Activated effector memory CD4-positive, alpha-beta T cell treated with anti-CD3 and anti-CD28 coated beads, Interleukin-2, amount 50 U/mL, for 16 hours (primary cell): Measurements from ENCODE around the gene MRPS11.
"Not testable (repeated sequence)": the region's sequence is repeated elsewhere in the genome, so short reads cannot be mapped to it uniquely, and the experiment has no call there.

Experiments
- DNase-seq: peaks from one replicate; pipeline ENCODE4 v3.0.0-alpha.2; 2020

Gene MRPS11

DNA sequence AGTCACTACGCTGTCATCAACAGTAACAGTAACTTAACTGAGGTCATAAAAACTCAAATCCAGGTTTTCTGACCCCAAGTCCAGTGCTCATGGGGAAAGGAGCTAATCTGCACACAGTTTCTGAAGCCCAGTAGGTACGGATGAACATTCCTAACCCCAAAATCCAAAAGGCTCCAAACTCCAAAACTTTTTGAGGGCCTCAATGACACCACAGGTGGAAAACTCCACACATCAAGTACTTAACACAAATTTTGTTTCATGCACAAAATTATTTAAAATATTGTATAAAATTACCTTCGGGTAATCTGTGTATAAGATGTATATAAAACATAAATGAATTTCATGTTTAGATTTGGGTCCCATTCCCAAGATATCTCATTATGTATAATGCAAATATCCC lies 10.8 kb upstream of the MRPS11 start:
- no peak for DNase-seq

DNA sequence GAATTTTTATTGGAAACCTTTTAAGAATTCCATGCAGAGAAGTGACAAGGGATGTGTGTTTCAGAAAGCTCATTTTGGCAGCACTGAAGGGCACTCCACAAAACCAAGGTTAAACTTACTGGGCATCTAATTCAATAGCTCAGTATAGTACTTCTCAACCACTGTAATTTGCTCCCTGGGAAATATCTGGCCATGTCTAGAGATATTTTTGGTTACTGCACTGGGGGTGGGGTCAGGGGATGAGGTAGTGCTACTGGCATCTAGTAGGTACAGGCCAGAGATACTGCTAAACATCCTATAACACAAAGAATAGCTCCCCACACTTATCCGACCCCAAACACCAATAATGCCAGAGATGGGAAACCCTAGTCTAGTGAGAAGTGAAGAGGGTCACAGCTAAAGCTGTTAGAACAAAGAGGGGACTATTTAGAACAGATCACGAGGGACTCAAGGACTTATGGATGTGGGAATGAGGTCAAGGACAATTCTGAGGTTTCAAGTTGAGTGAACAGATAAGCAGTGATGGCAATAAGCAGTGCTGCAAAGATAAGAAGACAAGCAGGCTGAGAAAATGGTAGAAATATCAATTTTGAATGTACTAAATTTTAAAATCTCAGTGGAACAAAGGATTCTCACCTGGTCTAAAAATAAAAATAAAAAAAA lies 3.5 kb upstream of the MRPS11 start:
- DNase-seq: no peak

- DNase-seq: no peak
These were observed 1.8 kb upstream of the MRPS11 start for GRCh38 chr15:88465633-88466224.

DNA sequence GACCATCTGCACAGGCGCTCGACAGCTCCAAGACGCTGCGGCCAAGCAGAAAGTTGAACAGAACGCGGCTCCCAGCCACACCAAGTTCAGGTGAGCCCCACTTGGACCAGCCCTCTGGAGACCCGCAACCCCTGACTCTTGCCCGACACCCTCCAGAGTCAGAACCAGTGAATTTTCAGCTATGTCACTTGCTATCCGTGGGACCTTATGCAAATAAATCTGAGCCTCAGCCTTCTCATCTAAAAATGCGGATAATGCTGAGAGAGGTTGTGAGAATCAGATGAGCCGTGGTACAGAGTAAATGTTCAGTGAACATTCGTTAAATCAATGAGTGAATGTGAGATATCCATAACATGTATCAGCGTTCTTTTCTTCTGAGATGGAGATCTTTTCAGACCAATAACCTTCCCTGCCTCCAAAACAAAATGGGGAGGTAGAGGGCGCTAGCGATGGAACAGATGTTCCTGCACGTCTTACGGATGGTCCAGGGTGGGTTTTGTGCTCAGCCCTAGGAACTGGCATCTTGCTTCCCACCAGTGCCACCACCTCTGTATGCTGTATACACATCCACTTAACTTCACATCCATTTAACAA lies 524 bp downstream of the MRPS11 start:
- DNase-seq: no peak

GRCh38 chr15:88468721-88469120 lies 1.2 kb downstream of the MRPS11 start:
- not testable (repeated sequence) for DNase-seq

DNA sequence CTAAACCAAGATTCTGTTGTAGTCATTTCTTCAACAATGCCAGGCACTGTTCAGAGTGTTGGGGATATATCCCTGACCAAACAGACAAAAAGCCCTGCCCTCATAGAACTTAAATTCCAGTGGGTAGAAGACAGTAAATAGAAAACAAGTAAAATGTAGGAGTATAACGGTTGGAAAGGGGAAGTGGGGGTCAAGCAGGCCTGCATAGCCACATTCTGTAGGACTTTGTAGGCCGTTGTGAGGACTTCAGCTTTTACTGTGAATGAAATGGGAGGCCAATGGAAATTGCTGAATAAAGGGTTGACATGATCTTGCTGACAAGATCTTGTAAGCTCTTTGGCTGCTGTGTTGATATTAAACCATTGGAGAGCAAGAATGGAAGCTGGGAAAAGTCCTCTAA lies 1.8 kb downstream of the MRPS11 start:
- no peak for DNase-seq

- DNase-seq: no peak
These were observed 3.3 kb downstream of the MRPS11 start for GRCh38 chr15:88470625-88471372.

DNA sequence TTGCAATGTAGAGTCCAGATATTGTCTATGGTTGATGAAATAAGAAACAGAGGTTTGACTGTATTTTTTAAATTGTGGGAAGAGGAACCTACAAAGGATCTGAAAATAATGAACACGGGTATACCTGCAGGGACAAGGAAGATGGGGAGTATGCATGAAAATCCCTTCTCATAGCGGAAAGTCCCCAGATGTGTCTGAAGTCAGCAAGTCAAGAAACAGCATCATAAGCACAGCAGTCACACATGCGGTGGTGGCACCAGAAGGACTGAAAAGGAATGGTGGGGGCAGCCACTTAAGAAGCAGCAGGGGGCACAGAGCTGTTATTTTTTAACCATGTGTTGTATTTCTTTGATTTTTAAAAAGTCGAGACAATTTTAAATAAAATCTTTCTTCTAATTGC lies 4.7 kb downstream of the MRPS11 start:
- DNase-seq: no peak

- DNase-seq: not testable (repeated sequence)
These were observed 6.3 kb downstream of the MRPS11 start for GRCh38 chr15:88473661-88474293.

DNA sequence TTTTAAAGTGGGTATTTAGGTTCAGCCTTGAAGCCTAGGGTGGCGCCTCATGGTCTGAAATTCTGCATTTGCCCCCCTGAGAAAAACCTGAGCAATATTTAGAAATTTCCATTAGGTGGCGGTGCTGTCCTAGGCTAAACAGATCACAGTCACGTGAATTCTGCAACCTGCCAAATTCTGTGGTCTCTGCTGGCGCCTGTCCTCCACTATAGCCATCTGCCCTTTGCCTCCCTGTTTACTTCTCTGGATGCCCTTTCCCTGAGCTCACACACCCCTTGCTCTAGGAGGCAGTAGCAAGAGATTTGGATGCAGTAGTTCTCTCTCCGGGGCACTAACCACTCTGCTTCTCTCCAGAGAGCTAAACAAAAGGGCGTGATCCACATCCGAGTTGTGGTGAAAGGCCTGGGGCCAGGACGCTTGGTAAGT lies 9.1 kb downstream of the MRPS11 start:
- DNase-seq: no peak

- DNase-seq: no peak
These were observed 9.6 kb downstream of the MRPS11 start for GRCh38 chr15:88477126-88477525.

GRCh38 chr15:88477904-88478303 lies 10.4 kb downstream of the MRPS11 start:
- no peak for DNase-seq

DNA sequence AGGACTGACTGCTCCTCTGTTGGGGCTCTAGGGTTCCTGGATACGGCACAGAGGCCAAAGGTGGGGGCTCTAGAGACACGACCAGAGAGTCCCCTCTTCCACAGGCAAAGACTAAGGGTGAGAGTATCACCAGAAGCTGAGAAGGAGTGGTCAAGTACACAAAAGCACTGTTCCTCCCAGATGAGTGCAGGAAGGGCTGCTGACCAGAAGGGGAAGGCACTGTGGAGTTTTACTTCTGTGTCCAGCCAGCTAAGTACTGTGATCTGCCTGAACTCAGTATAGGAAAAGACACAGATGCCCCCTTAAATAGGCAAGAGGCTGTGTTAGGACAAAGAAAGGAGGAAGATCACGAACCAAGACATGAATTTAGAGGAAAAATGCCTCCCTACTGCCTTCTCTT lies 11.7 kb downstream of the MRPS11 start:
- no peak for DNase-seq

DNA sequence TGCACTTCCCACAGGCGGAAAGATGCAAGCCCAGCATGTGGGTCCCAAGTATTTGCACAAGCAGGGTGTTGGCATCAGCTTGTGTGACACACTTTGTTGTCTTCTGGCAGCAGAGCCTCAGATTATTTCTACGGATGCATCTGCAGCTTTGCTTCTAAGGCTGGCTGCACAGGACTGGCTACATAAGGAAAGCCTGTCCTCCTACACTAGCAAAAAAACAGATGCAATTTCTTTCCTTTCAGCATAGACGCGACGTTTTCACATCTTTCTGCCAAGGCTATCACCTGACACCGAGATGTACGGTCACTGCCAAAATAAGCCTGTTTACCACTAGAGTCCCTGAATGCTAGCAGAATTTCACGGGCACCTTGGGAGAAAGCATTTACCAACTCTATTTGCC lies 13.5 kb downstream of the MRPS11 start:
- no peak for DNase-seq

- DNase-seq: no peak
These were observed 14.8 kb downstream of the MRPS11 start for GRCh38 chr15:88482263-88482662.

DNA sequence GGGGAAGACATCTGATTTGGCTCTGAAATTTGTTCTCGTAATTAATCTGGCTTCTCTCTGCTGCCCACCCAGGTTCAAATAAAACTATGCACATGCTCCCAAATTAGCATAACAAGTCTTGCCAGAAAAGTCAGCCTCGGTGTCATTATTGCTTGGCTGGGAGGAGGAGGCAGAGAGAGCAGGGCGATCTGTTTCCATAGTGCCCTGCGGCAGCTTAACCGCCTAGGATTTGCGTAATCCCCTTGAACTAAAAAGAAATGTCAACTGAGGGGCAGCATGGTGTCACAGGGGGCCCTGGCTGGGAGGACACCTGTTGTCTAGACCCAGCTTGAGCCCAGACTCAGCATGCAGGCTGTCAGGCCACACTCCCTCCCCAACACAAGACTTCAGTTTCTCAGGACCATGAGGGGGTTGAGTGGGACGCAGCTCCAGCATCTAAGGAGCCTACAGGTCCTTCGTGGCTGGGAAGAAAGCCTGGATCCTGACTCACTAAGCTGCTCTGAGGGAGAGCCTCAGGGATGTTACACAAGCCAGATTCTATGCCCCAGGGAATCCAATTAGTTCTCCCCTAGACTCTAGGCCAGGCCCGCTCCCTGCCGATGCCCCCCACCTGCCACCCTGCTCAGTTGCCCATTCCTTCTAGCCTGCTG lies 17.3 kb downstream of the MRPS11 start:
- DNase-seq: no peak

GRCh38 chr15:88487178-88487795 lies 19.8 kb downstream of the MRPS11 start:
- DNase-seq: no peak

DNA sequence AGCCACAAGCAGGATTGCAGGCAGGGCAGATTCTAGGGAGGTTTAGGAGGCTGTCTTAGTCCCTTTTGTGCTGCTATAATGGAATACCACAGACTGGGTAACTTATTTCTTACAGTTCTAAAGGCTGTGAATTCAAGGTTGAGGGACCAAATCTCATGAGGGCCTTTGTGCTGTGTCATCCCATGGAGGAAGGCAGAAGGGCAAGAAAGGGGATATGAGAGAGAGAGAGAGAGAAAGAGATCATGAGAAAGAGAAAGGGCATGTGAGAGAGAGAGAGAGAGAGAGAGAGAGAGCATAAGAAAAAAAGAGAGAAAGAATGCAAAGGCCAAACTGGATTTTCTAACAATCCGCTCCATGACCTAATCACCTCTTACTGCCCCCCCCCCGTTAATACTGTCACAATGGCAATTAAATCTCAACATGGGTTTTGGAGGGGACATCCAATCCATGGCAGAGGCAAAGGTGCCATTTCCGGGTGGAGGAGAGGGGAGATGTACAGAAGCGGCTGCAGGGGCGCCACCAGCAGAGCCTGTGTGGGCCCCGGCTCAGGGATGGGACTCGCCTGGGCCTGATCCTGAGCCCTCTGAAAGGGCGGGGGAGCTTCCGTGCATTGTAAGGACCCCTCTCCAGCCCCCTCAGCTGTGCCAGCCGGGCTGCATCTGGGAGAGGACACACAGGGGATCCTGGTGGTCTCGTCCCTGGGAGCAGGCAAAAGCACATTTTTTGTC lies 20.5 kb downstream of the MRPS11 start:
- no peak for DNase-seq

DNA sequence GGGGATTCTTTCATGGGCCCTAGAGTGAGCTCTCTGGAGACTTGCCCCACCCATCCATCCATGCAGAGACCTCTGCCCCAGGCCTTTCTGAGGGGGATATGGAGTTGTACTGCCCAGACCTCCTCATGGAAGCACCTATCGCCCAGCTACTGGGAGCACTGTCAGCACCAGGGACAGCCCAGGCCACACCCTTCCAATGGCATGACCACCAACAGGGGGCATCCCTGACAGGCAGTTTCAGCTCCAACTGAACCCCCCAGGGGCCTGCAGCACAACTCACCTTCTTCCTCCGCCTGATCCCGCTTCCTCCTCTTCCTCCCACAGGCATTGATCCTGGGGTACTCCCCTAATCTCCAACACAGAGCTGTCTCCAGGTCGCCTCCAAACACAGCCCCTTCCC lies 21.8 kb downstream of the MRPS11 start:
- no peak for DNase-seq

GRCh38 chr15:88490036-88490435 lies 22.5 kb downstream of the MRPS11 start:
- DNase-seq: no peak

DNA sequence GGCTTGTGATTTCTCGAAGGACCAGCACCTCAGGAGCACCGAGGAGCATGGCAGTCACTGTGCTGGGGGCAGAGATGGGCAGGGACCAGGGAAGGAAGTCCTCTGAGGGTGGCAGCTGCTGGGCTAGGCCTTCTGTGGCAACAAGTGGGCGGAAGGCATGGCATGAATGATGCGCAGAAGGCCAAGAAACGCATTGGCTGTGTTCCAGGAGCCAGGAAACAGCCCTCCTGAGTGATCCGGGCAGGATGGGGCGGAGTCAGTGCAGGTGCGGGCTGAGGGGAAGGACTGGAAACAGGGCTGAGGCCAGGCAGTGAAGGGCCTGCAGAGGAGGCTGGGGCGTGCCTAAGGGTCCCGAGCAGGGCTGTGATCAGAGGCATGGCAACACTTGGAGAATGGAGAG lies 23.6 kb downstream of the MRPS11 start:
- DNase-seq: no peak

- DNase-seq: no peak
These were observed 26.3 kb downstream of the MRPS11 start for GRCh38 chr15:88493844-88494243.
